Heart left ventricle (tissue), 13 donors: ENCODE data around the gene CBX6.

Experiments
- POLR2A ChIP-seq, 2 donors: fragments of 450-650 bp; IDR thresholded peaks; one replicate each; pipeline ENCODE4 v1.6.1; 2017; ENCODE audit warnings: antibody characterized with exemption in 2 of 2, mild to moderate bottlenecking in 2 of 2, moderate library complexity in 2 of 2
- TF ChIP-seq, protein P1 (sequence below), 12 donors: fragments of 200-600 bp; sonication (generic) in 4 of 12; IDR thresholded peaks; one replicate each; pipeline versions ENCODE4 v1.5.0 to v1.8.0; 2018 to 2022; ENCODE audit warnings: antibody characterized with exemption in 12 of 12, mild to moderate bottlenecking in 5 of 12
- donor health status: ischemic (EF 13 %, LVEDD 7.1; RV severe dilation, severe dysfunction).
- donor health status: DM: no; HTN: yes; CAD: no.
- donor health status: DM: no; HTN: no; CAD: no.
- donor health status: ischemic (EF 25% LVEDD 6.9; RV normal size, moderate dysfunction).
- donor health status: ischemic (EF 25% LVEDD 5.7; RV mildly dilated, moderate dysfunction).
- donor health status: ischemic (EF 35%, LVEDD 5.7; RV mildly dilated, moderate dysfunction).
- donor health status: nonischemic (EF 11% LVEDD 7.7; RV severe dilation, severe dysfunction).
- donor health status: DM: yes; HTN: yes; CAD: no.
- donor health status: PGD.
- donor health status: ischemic (EF 29% LVEDD 5.4; RV normal size, mild dysfunction).
- donor health status: nonischemic (EF 23%, LVEDD 6.1; RV moderate dilation, normal function).

GRCh38 chr22:38823637-38824036 lies 48.4 kb downstream of the CBX6 start:
- TF ChIP-seq POLR2A (IDR thresholded peaks at IDR 0.05) = no peak
- TF ChIP-seq, protein P1, sequence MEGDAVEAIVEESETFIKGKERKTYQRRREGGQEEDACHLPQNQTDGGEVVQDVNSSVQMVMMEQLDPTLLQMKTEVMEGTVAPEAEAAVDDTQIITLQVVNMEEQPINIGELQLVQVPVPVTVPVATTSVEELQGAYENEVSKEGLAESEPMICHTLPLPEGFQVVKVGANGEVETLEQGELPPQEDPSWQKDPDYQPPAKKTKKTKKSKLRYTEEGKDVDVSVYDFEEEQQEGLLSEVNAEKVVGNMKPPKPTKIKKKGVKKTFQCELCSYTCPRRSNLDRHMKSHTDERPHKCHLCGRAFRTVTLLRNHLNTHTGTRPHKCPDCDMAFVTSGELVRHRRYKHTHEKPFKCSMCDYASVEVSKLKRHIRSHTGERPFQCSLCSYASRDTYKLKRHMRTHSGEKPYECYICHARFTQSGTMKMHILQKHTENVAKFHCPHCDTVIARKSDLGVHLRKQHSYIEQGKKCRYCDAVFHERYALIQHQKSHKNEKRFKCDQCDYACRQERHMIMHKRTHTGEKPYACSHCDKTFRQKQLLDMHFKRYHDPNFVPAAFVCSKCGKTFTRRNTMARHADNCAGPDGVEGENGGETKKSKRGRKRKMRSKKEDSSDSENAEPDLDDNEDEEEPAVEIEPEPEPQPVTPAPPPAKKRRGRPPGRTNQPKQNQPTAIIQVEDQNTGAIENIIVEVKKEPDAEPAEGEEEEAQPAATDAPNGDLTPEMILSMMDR (IDR thresholded peaks at IDR 0.05) = no peak
